ENCODE data around the gene MBLAC1. TPM values are rescaled to one million over a fixed set of nuclear protein-coding genes. Genes with fewer than 3 reads are reported as not detected.

MBLAC1 gene
- total and polyA plus RNA-seq, 10 of the 15 experiments (the other 5 are each of a cell fraction or from before 2014, with no cell fraction given), result 0.24 to 3.2 (median 1.8) TPM; not detected in 1

GRCh38 chr7:100119072-100119969, 7.4 kb upstream of the MBLAC1 start, which contains the start of the genes CNPY4 and TAF6 (continued):
- TF ChIP-seq, protein P1, sequence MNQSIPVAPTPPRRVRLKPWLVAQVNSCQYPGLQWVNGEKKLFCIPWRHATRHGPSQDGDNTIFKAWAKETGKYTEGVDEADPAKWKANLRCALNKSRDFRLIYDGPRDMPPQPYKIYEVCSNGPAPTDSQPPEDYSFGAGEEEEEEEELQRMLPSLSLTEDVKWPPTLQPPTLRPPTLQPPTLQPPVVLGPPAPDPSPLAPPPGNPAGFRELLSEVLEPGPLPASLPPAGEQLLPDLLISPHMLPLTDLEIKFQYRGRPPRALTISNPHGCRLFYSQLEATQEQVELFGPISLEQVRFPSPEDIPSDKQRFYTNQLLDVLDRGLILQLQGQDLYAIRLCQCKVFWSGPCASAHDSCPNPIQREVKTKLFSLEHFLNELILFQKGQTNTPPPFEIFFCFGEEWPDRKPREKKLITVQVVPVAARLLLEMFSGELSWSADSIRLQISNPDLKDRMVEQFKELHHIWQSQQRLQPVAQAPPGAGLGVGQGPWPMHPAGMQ (IDR thresholded peaks at IDR 0.05; ENCODE audit: borderline replicate concordance), result no peak
- TF ChIP-seq PML (IDR thresholded peaks at IDR 0.05; ENCODE audit: low read length) (peak; percentile 80; the same call in 1 of the 2 replicates), ZNF384 (IDR thresholded peaks at IDR 0.05; ENCODE audit: borderline replicate concordance, low read depth, low read length) (no peak), RAD51 (IDR thresholded peaks at IDR 0.05) (peak; percentile 94), ZSCAN29 (IDR thresholded peaks at IDR 0.05) (no peak), SIN3A (IDR thresholded peaks at IDR 0.05; ENCODE audit: low read depth, low read length) (peak; percentile 51; the same call in 1 of the 2 replicates), KLF5 (IDR thresholded peaks at IDR 0.05; ENCODE audit: partially characterized antibody) (peak; percentile 73), YY1 (IDR thresholded peaks at IDR 0.05; ENCODE audit: low read depth, low read length) (peak; percentile 100), BCL3 (IDR thresholded peaks at IDR 0.05; ENCODE audit: borderline replicate concordance, insufficient read depth, low read depth, low read length, poor library complexity, severe bottlenecking) (no peak), SP1 (IDR thresholded peaks at IDR 0.05; ENCODE audit: low read depth, low read length) (peak; percentile 59), IRF3 (IDR thresholded peaks at IDR 0.05) (no peak), SIX5 (IDR thresholded peaks at IDR 0.05; ENCODE audit: low read depth, low read length, severe bottlenecking) (no peak), TBL1XR1 (IDR thresholded peaks at IDR 0.05; ENCODE audit: low read depth, low read length) (0 out of 2 replicates have a peak, but pooled peaks have one; percentile 45), MEF2A (IDR thresholded peaks at IDR 0.05; ENCODE audit: insufficient read depth, low read depth, low read length) (no peak), MTA3 (IDR thresholded peaks at IDR 0.05; ENCODE audit: borderline replicate concordance, low read length) (no peak; the same call in 1 of the 2 replicates), YBX1 (IDR thresholded peaks at IDR 0.05) (no peak), IKZF2 (IDR thresholded peaks at IDR 0.05) (no peak), TCF7 (IDR thresholded peaks at IDR 0.05; ENCODE audit: borderline replicate concordance) (no peak), CBX3 (IDR thresholded peaks at IDR 0.05; ENCODE audit: borderline replicate concordance, low read depth) (no peak), ZNF207 (IDR thresholded peaks at IDR 0.05; ENCODE audit: borderline replicate concordance) (peak; percentile 78; the same call in 1 of the 2 replicates), BHLHE40 (IDR thresholded peaks at IDR 0.05; ENCODE audit: borderline replicate concordance in 1 of 2, low read depth in 2 of 2, low read length in 1 of 2) (no peak; a peak in 1 of 4 replicates)
- TF ChIP-seq, protein P2, sequence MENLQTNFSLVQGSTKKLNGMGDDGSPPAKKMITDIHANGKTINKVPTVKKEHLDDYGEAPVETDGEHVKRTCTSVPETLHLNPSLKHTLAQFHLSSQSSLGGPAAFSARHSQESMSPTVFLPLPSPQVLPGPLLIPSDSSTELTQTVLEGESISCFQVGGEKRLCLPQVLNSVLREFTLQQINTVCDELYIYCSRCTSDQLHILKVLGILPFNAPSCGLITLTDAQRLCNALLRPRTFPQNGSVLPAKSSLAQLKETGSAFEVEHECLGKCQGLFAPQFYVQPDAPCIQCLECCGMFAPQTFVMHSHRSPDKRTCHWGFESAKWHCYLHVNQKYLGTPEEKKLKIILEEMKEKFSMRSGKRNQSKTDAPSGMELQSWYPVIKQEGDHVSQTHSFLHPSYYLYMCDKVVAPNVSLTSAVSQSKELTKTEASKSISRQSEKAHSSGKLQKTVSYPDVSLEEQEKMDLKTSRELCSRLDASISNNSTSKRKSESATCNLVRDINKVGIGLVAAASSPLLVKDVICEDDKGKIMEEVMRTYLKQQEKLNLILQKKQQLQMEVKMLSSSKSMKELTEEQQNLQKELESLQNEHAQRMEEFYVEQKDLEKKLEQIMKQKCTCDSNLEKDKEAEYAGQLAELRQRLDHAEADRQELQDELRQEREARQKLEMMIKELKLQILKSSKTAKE (IDR thresholded peaks at IDR 0.05; ENCODE audit: low read depth, poor library complexity, severe bottlenecking), result peak; percentile 78
- TF ChIP-seq, protein P3, sequence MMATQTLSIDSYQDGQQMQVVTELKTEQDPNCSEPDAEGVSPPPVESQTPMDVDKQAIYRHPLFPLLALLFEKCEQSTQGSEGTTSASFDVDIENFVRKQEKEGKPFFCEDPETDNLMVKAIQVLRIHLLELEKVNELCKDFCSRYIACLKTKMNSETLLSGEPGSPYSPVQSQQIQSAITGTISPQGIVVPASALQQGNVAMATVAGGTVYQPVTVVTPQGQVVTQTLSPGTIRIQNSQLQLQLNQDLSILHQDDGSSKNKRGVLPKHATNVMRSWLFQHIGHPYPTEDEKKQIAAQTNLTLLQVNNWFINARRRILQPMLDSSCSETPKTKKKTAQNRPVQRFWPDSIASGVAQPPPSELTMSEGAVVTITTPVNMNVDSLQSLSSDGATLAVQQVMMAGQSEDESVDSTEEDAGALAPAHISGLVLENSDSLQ (IDR thresholded peaks at IDR 0.05), result 0 out of 2 replicates have a peak, but pooled peaks have one; percentile 27

Measured in GM12878 (cell line).